SK-N-SH (cell line): ENCODE results near the gene PADI2. TPM values are rescaled to one million over a fixed set of nuclear protein-coding genes. Genes with fewer than 3 reads are reported as not detected.

Experiments
- CTCF ChIA-PET: fragments of 300-600, 350-600 bp; formaldehyde crosslinking; extraction: SDS; loops from one replicate; lab custom pipeline; 2021; lab: Yijun Ruan, JAX
- POLR2A ChIA-PET: fragments of 350-600 bp; sonication (Branson Sonifier 250); formaldehyde crosslinking; extraction: SDS; loops from one replicate; lab custom pipeline; 2020; ENCODE audit warnings: antibody characterized with exemption, inconsistent platforms; lab: Yijun Ruan, JAX
- DNase-seq: peaks from one replicate; pipeline ENCODE4 v3.0.0; 2012
- H2AFZ ChIP-seq: fragments of 200-600 bp; sonication (generic); 2 replicates; pipeline ENCODE4 v1.8.1; 2016; ENCODE audit warnings: antibody characterized with exemption, mild to moderate bottlenecking, low read depth
- H3F3A ChIP-seq: fragments of 200-600 bp; sonication (generic); replicated peaks from 2 replicates; pipeline ENCODE3; 2016; ENCODE audit warnings: antibody characterized with exemption, mild to moderate bottlenecking; ENCODE audit not compliant: insufficient read depth
- H3K27ac ChIP-seq, 2 experiments: fragments of 200-500 bp in 1 of 2; fragments of 200-600 bp in 1 of 2; sonication (Bioruptor generic) in 1 of 2; sonication (generic), shearing (Covaris generic) in 1 of 2; 2 replicates each; pipeline versions ENCODE4 v1.5.1 to v1.6.1; 2014 to 2016; ENCODE audit warnings: low read depth in 2 of 2, inconsistent platforms in 1 of 2, low read length in 1 of 2, mild to moderate bottlenecking in 1 of 2, mixed read lengths in 1 of 2
- H3K27me3 ChIP-seq: fragments of 200-600 bp; sonication (generic), shearing (Covaris generic); 2 replicates; pipeline ENCODE4 v1.6.1; 2016; ENCODE audit warnings: mixed run types; ENCODE audit not compliant: insufficient read depth
- H3K36me3 ChIP-seq, 2 experiments: fragments of 200-500 bp in 1 of 2; fragments of 200-600 bp in 1 of 2; sonication (Bioruptor generic) in 1 of 2; sonication (generic) in 1 of 2; replicated peaks in 1 of 2; 2 replicates each; pipeline versions ENCODE3 to v1.5.1; 2014 to 2016; ENCODE audit warnings: low read length in 1 of 2, mild to moderate bottlenecking in 1 of 2; ENCODE audit not compliant: insufficient read depth in 2 of 2, control insufficient read depth in 1 of 2
- H3K4me1 ChIP-seq, 2 experiments: fragments of 200-500 bp in 1 of 2; fragments of 200-600 bp in 1 of 2; sonication (Bioruptor generic) in 1 of 2; sonication (generic), shearing (Covaris generic) in 1 of 2; 2 replicates each; pipeline versions ENCODE4 v1.5.1 to v1.6.1; 2014 to 2016; ENCODE audit warnings: low read depth in 1 of 2, low read length in 1 of 2, mixed run types in 1 of 2; ENCODE audit not compliant: insufficient read depth in 2 of 2, control insufficient read depth in 1 of 2
- H3K4me2 ChIP-seq: fragments of 200-600 bp; sonication (generic), shearing (Covaris generic); 2 replicates; pipeline ENCODE4 v1.6.1; 2017; ENCODE audit warnings: mixed run types
- H3K4me3 ChIP-seq, 2 experiments: fragments of 200-500 bp in 1 of 2; fragments of 200-600 bp in 1 of 2; sonication (Bioruptor generic) in 1 of 2; sonication (generic), shearing (Covaris generic) in 1 of 2; 2 replicates each; pipeline versions ENCODE4 v1.5.1 to v1.8.1; 2014 to 2016; ENCODE audit warnings: low read depth in 2 of 2, inconsistent platforms in 1 of 2, low read length in 1 of 2, mild to moderate bottlenecking in 1 of 2, mixed read lengths in 1 of 2, moderate library complexity in 1 of 2
- H3K79me2 ChIP-seq: fragments of 200-600 bp; sonication (generic); 2 replicates; pipeline ENCODE4 v1.8.1; 2017; ENCODE audit warnings: mild to moderate bottlenecking; ENCODE audit not compliant: insufficient read depth
- H3K9ac ChIP-seq: fragments of 200-600 bp; sonication (generic); 2 replicates; pipeline ENCODE4 v1.6.1; 2017; ENCODE audit warnings: mixed run types
- H3K9me2 ChIP-seq: fragments of 200-600 bp; sonication (generic); 2 replicates; pipeline ENCODE4 v1.6.1; 2017; ENCODE audit warnings: mixed run types
- H3K9me3 ChIP-seq: fragments of 200-600 bp; sonication (generic); 2 replicates; pipeline ENCODE4 v1.6.1; 2017; ENCODE audit warnings: mixed run types, mild to moderate bottlenecking, moderate library complexity
- H4K20me1 ChIP-seq: fragments of 200-600 bp; sonication (generic); 2 replicates; pipeline ENCODE4 v1.6.1; 2017; ENCODE audit warnings: mild to moderate bottlenecking, mixed run types; ENCODE audit not compliant: insufficient read depth
- CTCF ChIP-seq: fragments of 200-600 bp; sonication (generic); IDR thresholded peaks from 2 replicates; pipeline ENCODE4 v1.6.1; 2017; ENCODE audit warnings: antibody characterized with exemption, mild to moderate bottlenecking, moderate library complexity
- EP300 ChIP-seq, 2 experiments: IDR thresholded peaks; 2 replicates each; pipeline versions ENCODE4 v1.4.0 to v1.6.1; 2012; ENCODE audit warnings: borderline replicate concordance in 1 of 2, low read depth in 1 of 2, low read length in 1 of 2
- FOXJ3 ChIP-seq: sonication (generic); formaldehyde crosslinking; IDR thresholded peaks from 2 replicates; pipeline ENCODE4 v1.5.1; 2020; ENCODE audit warnings: mild to moderate bottlenecking, missing genetic modification reagents
- GATA2 ChIP-seq: sonication (generic); formaldehyde crosslinking; IDR thresholded peaks from 2 replicates; pipeline ENCODE4 v1.5.0; 2020; ENCODE audit warnings: mild to moderate bottlenecking, missing genetic modification reagents
- MAX ChIP-seq: IDR thresholded peaks from 2 replicates; pipeline ENCODE4 v1.4.0; 2012; ENCODE audit warnings: low read depth
- NRF1 ChIP-seq: IDR thresholded peaks from 2 replicates; pipeline ENCODE4 v1.6.1; 2012; ENCODE audit warnings: low read depth, mild to moderate bottlenecking, low read length
- POLR2AphosphoS5 ChIP-seq: IDR thresholded peaks from 2 replicates; pipeline ENCODE4 v1.6.1; 2012; ENCODE audit warnings: low read depth, low read length
- REST ChIP-seq: IDR thresholded peaks from 2 replicates; pipeline ENCODE4 v1.6.1; 2012; ENCODE audit warnings: mild to moderate bottlenecking, low read depth, low read length, moderate library complexity
- TAF1 ChIP-seq: IDR thresholded peaks from 2 replicates; pipeline ENCODE4 v1.6.1; 2012; ENCODE audit warnings: low read depth, mild to moderate bottlenecking, low read length, moderate library complexity, borderline replicate concordance
- TCF12 ChIP-seq: IDR thresholded peaks from 2 replicates; pipeline ENCODE4 v1.4.0; 2012
- YY1 ChIP-seq: IDR thresholded peaks from 2 replicates; pipeline ENCODE4 v1.4.0; 2012; ENCODE audit warnings: low read depth, mild to moderate bottlenecking
- whole genome bisulfite sequencing: methylation state at CpG from one replicate; pipeline ENCODE4 v1.1.6; 2017; ENCODE audit warnings: low lambda C conversion rate; 5-methylcytosine and 5-hydroxymethylcytosine counted together
- polyA plus RNA-seq, 3 experiments: library from polyadenylated mRNA; depleted of rRNA; stranded (reverse); fragments of >200 nt; gene quantifications; 2 replicates each; pipeline ENCODE4 v1.2.3, GENCODE V29; 2012
- TF ChIP-seq, protein P1 (sequence below): fragments of 150-350 bp; IDR thresholded peaks from 2 replicates; pipeline ENCODE4 v1.6.1; 2016; ENCODE audit warnings: mild to moderate bottlenecking, low read depth, low read length

The PADI2 gene
- polyA plus RNA-seq, 1 of the 3 experiments (the other 2 are of a cell fraction) = 0.58 TPM

GRCh38 chr1:17156108-17156507, 36.9 kb upstream of the PADI2 start:
- Histone ChIP-seq H3K9me3 (no peaks in the 10 kb centered on the region), H3K79me2 (no peaks in the 10 kb centered on the region), H3K4me2 (no peak overlapping the region), H3K27ac (no peak overlapping the region), H3K4me1 (no peaks in the 10 kb centered on the region), H3K9me2 (no peaks in the 10 kb centered on the region), H3K27me3 (no peaks in the 10 kb centered on the region), H3K9ac (no peak overlapping the region), H2AFZ (no peak overlapping the region), H4K20me1 (no peaks in the 10 kb centered on the region), H3F3A (no peaks in the 10 kb centered on the region), H3K4me3 (no peak overlapping the region), H3K36me3 (no peaks in the 10 kb centered on the region)
- no peak for DNase-seq
- CTCF ChIA-PET = interaction anchor here (1.6 kb wide), 1 partner anchor 80 kb away, joined by 4 read pairs; no protein-coding TSS in a partner anchor
- TF ChIP-seq EP300 (IDR thresholded peaks at IDR 0.05; ENCODE audit: borderline replicate concordance in 1 of 2, low read depth in 1 of 2, low read length in 1 of 2) (no peak), FOXJ3 (CRISPR knock-in tag) (no peak), POLR2AphosphoS5 (no peak), TCF12 (no peak), GATA2 (no peak), CTCF (no peak), MAX (no peak), YY1 (no peak), REST (no peak), NRF1 (no peak), TAF1 (no peak)
- TF ChIP-seq, protein P1, sequence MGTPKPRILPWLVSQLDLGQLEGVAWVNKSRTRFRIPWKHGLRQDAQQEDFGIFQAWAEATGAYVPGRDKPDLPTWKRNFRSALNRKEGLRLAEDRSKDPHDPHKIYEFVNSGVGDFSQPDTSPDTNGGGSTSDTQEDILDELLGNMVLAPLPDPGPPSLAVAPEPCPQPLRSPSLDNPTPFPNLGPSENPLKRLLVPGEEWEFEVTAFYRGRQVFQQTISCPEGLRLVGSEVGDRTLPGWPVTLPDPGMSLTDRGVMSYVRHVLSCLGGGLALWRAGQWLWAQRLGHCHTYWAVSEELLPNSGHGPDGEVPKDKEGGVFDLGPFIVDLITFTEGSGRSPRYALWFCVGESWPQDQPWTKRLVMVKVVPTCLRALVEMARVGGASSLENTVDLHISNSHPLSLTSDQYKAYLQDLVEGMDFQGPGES = no peak
- WGBS = 31% methylated on average over 3 of the region's 3 CpGs
- POLR2A ChIA-PET = no interaction called here
